Measurements from ENCODE around the gene EIF4G1. TPM values are rescaled to one million over a fixed set of nuclear protein-coding genes. Genes with fewer than 3 reads are reported as not detected.

EIF4G1 gene
- total RNA-seq, 4 donors from 2014 or later = 173 to 248 (median 192) TPM

GRCh38 chr3:184353546-184353941, 39.1 kb downstream of the EIF4G1 start:
- Histone ChIP-seq H3K36me3 (peaks cover 0 to 61% (median 0%) of the 10 kb centered on the region in 3 donors), H3K27ac (peak overlapping the region in 2 of 4 donors; percentile 73 to 76), H3K9me3 (no peaks in the 10 kb centered on the region), H3K27me3 (no peaks in the 10 kb centered on the region), H3K4me3 (no peak overlapping the region), H3K4me1 (peaks cover 0 to 69% (median 17%) of the 10 kb centered on the region in 4 donors)
- 88 to 95% methylated on average over 6 to 11 of the region's 11 CpGs for WGBS, 2 donors
- TF ChIP-seq POLR2A (IDR thresholded peaks at IDR 0.05) (no peak), EP300 (IDR thresholded peaks at IDR 0.05) (no peak)
- TF ChIP-seq, protein P1, sequence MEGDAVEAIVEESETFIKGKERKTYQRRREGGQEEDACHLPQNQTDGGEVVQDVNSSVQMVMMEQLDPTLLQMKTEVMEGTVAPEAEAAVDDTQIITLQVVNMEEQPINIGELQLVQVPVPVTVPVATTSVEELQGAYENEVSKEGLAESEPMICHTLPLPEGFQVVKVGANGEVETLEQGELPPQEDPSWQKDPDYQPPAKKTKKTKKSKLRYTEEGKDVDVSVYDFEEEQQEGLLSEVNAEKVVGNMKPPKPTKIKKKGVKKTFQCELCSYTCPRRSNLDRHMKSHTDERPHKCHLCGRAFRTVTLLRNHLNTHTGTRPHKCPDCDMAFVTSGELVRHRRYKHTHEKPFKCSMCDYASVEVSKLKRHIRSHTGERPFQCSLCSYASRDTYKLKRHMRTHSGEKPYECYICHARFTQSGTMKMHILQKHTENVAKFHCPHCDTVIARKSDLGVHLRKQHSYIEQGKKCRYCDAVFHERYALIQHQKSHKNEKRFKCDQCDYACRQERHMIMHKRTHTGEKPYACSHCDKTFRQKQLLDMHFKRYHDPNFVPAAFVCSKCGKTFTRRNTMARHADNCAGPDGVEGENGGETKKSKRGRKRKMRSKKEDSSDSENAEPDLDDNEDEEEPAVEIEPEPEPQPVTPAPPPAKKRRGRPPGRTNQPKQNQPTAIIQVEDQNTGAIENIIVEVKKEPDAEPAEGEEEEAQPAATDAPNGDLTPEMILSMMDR (IDR thresholded peaks at IDR 0.05) = no peak
- no peak for DNase-seq (ENCODE audit: low spot score in 2 of 2)

DNA sequence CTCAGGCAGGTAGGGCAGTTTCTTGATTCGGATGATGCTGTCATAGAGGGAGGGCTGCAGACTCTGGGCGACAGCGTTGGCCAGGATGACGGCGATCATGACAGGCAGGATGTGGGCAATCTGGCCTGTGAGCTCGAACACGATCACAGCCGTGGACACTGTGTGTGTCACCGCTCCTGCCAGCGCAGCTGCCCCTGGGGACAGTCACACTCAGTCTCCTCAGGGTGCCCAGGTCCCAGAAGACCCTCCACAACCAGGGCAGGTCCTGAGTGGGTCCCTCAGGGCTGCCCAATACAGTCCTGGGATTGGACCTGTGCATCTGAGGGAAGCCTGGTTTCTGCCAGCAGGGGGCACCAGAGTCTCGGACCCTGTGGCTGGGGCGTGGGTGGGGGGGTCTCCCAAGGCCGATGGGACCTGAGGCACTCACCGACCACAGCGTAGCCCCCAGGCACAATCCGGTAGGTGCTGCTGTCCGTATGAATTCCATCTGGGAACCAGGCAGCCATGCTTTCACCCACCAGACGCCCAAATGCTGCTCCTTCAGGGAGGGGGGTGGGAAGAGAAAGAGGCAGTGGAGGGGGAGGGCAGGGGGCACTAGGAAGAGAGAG, 39.8 kb downstream of the EIF4G1 start:
- peak overlapping the region in 2 of 4 donors; percentile 34 to 73 for H3K27ac ChIP-seq
- no peak overlapping the region for H3K4me3 ChIP-seq
- no peaks in the 10 kb centered on the region for H3K9me3 ChIP-seq
- TF ChIP-seq EP300 (IDR thresholded peaks at IDR 0.05) (no peak), POLR2A (IDR thresholded peaks at IDR 0.05) (no peak)
- TF ChIP-seq, protein P1 (IDR thresholded peaks at IDR 0.05) = peak; percentile 56 to 75 (median 66)
- peak in 1 of 2 donors; percentile 50 for DNase-seq (ENCODE audit: low spot score in 2 of 2)
- H3K27me3 ChIP-seq = no peaks in the 10 kb centered on the region
- peaks cover 0 to 76% (median 17%) of the 10 kb centered on the region in 4 donors for H3K4me1 ChIP-seq
- peaks cover 0 to 64% (median 0%) of the 10 kb centered on the region in 3 donors for H3K36me3 ChIP-seq
- WGBS, 2 donors = 45 to 54% methylated on average over 8 to 13 of the region's 18 CpGs

DNA sequence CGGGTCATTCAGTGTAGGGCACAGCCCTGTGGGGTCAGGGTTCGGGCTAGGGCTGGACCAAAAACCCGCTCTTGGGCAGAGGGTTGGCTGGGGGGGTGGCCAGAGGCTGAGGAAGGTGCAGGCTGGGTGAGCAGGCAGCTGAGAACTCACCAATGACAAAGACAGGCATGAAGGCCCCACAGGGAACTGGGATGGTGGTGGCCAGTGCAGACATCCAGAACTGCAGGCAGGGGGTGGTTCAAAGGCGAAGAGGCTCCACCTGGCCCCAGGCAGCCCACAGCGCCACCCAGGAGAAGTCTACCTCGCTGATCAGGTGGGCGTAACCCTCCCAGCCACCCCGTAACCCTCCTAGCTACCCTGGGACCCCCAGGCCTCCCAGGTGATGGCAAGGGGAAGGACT, 40.3 kb downstream of the EIF4G1 start:
- TF ChIP-seq, protein P1 (IDR thresholded peaks at IDR 0.05) = no peak
- TF ChIP-seq EP300 (IDR thresholded peaks at IDR 0.05) (no peak), POLR2A (IDR thresholded peaks at IDR 0.05) (no peak)
- Histone ChIP-seq H3K27ac (peak overlapping the region in 2 of 4 donors; percentile 55 to 73), H3K27me3 (no peaks in the 10 kb centered on the region), H3K4me1 (peaks cover 0 to 79% (median 20%) of the 10 kb centered on the region in 4 donors), H3K9me3 (no peaks in the 10 kb centered on the region), H3K36me3 (peaks cover 0 to 64% (median 0%) of the 10 kb centered on the region in 3 donors), H3K4me3 (no peak overlapping the region)
- 75% methylated on average over 8 of the region's 8 CpGs for WGBS, 2 donors
- DNase-seq (ENCODE audit: low spot score in 2 of 2) = no peak

GRCh38 chr3:184355261-184356040, 41.0 kb downstream of the EIF4G1 start:
- Histone ChIP-seq H3K27ac (peak overlapping the region in 3 of 4 donors; percentile 15 to 73 (median 55)), H3K27me3 (no peaks in the 10 kb centered on the region), H3K4me1 (peaks cover 0 to 79% (median 25%) of the 10 kb centered on the region in 4 donors), H3K4me3 (no peak overlapping the region), H3K9me3 (no peaks in the 10 kb centered on the region), H3K36me3 (peaks cover 0 to 64% (median 0%) of the 10 kb centered on the region in 3 donors)
- TF ChIP-seq EP300 (IDR thresholded peaks at IDR 0.05) (peak in 1 of 2 donors; percentile 3), POLR2A (IDR thresholded peaks at IDR 0.05) (no peak)
- TF ChIP-seq, protein P1 (IDR thresholded peaks at IDR 0.05) = no peak
- DNase-seq (ENCODE audit: low spot score in 2 of 2) = no peak
- 58% methylated on average over 18 of the region's 18 CpGs for WGBS, 2 donors
